Superior temporal gyrus (tissue), 1 donor: ENCODE results near the gene SIGLEC12.
"Not testable (repeated sequence)": the region's sequence is repeated elsewhere in the genome, so short reads cannot be mapped to it uniquely, and the experiment has no call there.

ENCODE experiments used
- DNase-seq: peaks from one replicate; pipeline ENCODE4 v3.0.0-alpha.2; 2016; ENCODE audit errors: extremely low spot score

The SIGLEC12 gene

DNA sequence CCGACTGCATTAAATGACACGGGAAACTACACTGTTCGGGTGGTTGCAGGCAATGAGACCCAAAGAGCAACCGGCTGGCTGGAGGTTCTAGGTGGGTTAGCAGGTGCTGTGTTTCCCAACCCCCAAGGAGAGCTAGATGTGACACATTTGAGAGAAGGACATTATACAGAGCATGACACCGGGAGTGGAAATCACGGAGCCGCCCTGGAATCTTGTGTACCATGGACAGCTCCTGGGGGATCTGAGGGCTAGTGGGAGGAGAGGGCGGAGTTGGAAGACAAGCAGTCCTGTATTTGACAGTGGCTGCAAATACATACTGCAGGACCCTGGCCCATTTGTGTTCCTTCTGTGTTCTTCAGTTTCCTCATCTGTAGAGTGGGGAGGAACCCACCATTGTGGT, 21.0 kb downstream of the SIGLEC12 start:
- no peak for DNase-seq

DNA sequence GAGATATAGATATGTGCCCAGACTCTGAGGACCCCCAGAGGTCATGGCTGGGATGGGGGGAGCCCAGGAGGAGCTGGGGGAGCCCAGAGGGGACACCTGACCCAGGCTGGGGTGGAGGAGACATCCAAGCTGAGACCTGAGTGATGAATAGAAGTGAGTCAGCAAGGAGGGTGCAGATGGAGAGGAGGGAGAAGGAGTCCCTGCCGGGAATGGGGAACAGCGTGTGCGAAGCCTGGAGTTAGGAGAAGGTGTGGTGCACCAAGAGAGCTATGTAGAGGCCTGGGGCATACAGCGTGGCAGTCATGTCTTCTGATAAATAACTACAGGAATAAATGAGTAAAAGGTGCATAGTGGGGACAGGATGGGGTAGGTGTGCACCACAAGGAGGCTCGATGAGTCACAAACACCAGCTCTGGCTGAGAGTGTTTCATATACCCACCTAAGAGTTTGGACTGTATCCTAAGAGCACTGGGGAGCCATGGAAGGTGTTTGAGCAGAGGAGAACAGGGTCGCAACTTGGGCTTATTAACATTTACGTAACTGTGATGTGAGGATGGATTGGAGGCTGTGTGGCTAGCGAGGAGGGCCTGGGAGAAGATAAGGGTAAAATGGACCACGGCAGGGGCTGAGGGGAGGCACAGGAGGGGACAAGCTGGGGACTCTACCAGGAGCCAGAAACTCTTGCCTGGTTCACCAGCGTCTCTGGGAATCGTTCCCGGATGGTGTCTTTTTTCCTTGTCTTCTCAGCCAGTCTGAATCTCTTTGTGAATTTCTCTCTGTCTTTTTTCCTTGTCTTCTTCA, 21.9 kb downstream of the SIGLEC12 start:
- no peak for DNase-seq

- DNase-seq = no peak
Measured at GRCh38 chr19:51478381-51479234, 23.0 kb downstream of the SIGLEC12 start, which contains the start of gene CEACAM18. Gene CEACAM18 (plus strand): TSS chr19:51478539.

- no peak for DNase-seq
Measured at GRCh38 chr19:51477344-51477743, 24.3 kb downstream of the SIGLEC12 start.

GRCh38 chr19:51476164-51476563, 25.4 kb downstream of the SIGLEC12 start:
- no peak for DNase-seq

DNA sequence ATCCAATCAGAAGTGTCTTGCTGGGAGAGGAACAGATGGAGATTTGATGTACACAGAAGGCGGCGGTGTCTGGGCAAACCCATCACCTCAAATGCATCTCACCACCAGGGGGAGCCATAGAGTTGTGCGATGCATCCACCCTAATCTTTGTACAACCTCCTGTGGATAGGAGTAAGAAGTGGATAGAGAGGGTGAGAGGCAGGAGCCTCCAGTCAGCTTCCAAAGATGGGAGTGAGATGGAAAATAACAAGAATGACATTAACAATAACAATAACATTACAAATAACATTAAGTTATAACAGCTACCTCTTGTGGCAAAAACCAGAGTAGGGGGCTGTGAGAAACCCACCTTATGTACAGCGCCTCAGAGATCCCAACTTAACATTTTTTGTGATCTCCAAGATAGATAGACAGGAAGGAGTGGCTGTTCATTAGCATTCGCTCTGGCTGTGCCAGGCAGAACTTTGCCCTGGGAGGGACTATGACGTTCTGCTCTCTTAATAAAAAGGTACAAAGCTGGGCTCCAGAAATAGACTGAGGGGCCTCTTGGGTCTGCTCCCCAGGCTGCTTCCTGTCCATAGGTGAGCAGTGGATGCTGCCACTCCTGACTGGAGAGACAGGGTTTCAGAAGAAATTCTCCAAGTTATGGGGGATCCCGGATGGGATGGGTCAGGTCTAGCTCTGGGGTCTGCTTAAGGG, 28.4 kb downstream of the SIGLEC12 start:
- peak; percentile 86 for DNase-seq

- DNase-seq = no peak
Measured at GRCh38 chr19:51472607-51473006, 29.0 kb downstream of the SIGLEC12 start.

- DNase-seq = no peak
Measured at GRCh38 chr19:51471527-51471926, 30.1 kb downstream of the SIGLEC12 start.

GRCh38 chr19:51470966-51471365, 30.6 kb downstream of the SIGLEC12 start:
- no peak for DNase-seq

GRCh38 chr19:51469629-51470028, 32.0 kb downstream of the SIGLEC12 start:
- no peak for DNase-seq

DNA sequence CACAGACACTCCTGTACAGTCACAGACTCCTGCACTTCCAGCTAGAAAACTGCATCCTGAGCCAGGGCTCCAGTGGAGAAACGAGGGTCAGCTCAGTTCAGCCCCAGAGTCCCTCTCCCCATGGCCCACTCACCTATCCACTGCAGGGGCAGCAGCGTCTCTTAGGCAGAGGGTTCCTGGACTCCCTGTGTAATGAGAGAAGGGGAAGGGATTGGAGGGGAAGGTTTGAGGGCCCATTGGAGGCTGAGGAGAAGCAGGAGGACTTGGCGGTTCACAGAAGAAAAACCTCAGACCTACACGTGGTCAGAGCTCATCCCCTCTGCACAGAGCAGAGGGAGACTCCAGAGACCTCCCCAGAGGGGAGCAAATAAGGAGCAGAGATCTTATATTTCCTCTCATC, 32.4 kb downstream of the SIGLEC12 start:
- DNase-seq = no peak

GRCh38 chr19:51468545-51468920, 33.1 kb downstream of the SIGLEC12 start:
- no peak for DNase-seq

DNA sequence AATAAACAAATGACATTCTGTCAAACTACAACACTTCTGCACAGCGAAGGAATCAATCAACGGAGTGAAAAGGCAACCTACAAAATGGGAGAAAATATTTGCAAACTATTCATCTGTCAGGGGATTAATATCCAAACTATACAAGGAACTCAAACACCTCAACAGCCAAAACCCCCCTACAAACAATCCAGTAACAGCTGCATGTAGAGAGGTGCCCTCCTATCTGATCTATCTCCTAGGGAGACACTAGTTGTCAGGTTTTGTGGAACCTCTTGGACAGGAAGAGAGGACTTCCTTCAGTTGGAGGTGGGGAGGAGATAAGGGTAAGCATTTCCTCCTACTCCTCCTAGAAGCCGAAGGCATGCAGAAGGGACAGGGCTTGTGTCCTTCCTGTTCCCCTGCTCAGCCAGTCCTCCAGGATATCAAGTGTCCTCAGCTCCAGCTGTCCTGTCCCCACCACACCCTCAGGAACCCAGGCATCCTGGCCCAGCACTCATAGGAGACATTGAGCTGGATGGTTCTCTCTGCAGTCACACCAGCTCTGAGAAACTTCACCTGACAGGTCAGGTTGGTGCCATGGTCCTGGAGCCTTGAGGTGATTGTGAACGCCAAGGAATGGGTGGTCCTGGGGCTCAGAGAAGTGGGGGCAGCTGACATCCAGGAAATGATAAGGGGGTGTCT, 33.6 kb downstream of the SIGLEC12 start:
- no peak for DNase-seq

GRCh38 chr19:51466723-51467122, 34.9 kb downstream of the SIGLEC12 start:
- DNase-seq = peak; percentile 26

- not testable (repeated sequence) for DNase-seq
Measured at GRCh38 chr19:51463976-51464581, 37.5 kb downstream of the SIGLEC12 start.

GRCh38 chr19:51462681-51463080, 38.9 kb downstream of the SIGLEC12 start:
- DNase-seq = no peak

DNA sequence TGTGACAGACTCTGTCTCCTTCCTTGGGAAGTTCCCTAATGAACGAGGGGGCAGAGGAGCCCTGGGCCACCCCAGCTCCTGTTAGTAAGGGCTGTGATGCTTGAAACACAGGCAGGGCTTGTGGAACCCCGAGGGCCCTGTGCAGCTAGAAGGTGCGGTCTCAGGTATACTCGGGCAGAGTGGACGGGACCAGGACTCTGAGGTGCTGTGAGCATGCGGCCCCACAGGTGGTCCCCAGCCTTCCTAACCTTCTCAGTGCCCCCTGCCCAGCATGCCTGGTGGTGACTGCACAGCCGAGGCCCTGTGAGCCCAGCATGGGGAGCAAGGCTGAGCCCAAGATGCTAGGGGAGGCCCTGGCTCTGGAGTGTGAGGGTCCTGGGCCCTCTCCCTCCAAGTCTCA, 39.3 kb downstream of the SIGLEC12 start:
- no peak for DNase-seq

DNA sequence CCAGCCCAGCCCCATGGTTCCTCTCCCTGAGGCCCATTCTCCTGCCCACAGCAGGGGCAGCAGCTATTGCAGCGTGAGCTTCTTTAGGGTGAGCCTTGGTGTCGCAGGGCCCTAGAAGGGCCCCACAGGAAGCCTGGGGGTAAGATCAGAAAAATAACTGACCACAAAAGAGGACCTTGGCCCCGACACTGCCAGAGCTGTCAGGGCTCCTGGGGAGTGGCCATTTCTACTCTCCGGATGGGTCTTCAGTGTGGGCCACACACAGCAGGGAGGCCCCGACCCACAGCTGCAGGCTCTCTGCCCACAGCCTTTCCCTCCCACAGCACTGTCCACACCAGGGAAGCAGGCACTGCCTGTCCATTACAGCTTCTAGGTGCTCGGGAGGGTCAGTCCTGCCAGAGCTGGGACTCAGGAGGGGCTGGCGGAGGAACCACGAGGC, 39.9 kb downstream of the SIGLEC12 start:
- DNase-seq = no peak

DNA sequence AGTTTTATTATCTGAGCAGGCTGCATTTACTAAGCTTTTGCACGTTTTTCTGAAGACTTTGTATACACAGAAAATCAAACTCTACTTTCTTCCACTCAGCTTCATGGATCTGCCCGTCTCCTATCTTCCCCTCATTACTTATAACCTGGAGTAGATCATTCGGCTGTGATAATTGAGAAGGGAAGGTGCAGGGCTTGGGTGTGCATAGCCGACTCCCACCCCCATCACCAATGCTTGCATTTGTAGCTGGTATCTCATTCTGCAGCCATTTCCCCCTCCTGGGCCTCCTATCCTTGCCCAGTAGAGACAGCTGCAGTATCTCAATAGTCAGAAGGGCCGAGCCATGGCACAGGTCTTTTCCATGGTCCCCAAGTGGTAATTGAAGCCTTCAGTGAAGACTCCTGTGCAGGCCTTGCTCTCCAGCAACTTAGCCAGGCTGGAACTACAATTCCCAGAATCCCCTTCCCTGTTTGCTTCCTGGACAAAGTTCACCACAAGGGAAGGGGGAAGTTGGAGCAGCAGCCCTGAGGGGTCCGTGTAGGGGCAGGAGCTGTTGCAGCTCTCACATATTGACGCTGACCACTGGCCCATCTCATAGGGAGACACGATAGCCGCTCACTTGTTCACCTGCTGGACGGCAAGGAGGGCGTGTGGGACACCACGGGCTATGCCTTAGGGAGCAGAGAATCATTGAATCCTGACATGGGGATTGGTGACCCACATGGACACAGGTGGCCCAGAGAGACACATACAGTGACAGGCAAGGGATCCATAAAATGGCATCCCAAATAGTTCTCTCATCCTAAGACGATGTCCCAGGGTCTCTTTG, 41.2 kb downstream of the SIGLEC12 start:
- DNase-seq = no peak

DNA sequence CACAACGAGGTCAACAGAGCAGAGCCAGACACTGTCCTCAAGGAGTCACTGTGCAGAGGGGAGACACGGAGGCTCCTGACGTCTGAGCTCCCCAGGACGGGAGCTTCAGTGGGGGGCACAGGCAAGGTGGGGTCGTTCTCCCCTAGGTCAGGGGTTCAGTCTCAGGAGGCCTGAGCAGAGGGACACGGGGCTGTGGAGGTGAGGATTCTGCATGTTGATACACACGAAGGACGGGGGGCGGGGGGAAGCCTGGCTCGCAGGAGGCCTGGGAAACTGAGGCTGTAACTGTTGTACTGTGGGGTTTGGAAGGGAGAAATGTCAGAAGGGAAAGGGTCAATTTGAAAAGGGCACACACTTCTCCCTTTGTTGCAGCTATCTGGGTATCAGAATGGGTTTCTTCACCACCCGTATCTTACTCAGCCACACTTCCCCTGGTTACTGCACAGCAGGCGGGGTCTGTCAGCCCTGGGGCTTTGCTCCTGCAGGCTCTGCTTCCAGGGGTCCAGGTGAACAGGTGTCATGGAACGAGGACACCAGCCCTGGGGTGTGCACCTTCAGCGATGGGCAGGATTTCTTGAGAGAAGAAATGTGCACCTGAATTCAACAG, 42.6 kb downstream of the SIGLEC12 start:
- no peak for DNase-seq
